K562 (cell line): ENCODE data around the gene CAAP1.

Source experiments
- BCLAF1 ChIP-seq, 2 experiments: fragments of 450-650 bp in 1 of 2; IDR thresholded peaks; 2 replicates each; pipeline ENCODE4 v1.6.1; 2011 to 2017; ENCODE audit warnings: low read depth in 2 of 2, antibody characterized with exemption in 1 of 2, borderline replicate concordance in 1 of 2, low read length in 1 of 2, mild to moderate bottlenecking in 1 of 2, mixed read lengths in 1 of 2; ENCODE audit not compliant: control insufficient read depth in 1 of 2
- BHLHE40 ChIP-seq: IDR thresholded peaks from 2 replicates; pipeline ENCODE4 v1.6.1; 2011; ENCODE audit warnings: low read length, improper control_type of control experiment
- CTCF ChIP-seq, 3 experiments: IDR thresholded peaks in 2 of 3; conservative IDR thresholded peaks in 1 of 3; 2 replicates each; pipeline ENCODE4 v1.5.1; 2011 to 2012; ENCODE audit warnings: low read length in 3 of 3, mild to moderate bottlenecking in 3 of 3, control low read depth in 2 of 3, improper control_type of control experiment in 1 of 3, inconsistent platforms in 1 of 3, low read depth in 1 of 3, mixed read lengths in 1 of 3, moderate library complexity in 1 of 3; ENCODE audit not compliant: insufficient read depth in 2 of 3
- ESRRA ChIP-seq: fragments of 450-650 bp; IDR thresholded peaks from 2 replicates; pipeline ENCODE4 v1.6.1; 2014; ENCODE audit warnings: low read depth, mild to moderate bottlenecking, moderate library complexity, borderline replicate concordance
- HMG20B ChIP-seq: fragments of 250-450 bp; sonication (Bioruptor Pico); IDR thresholded peaks from 2 replicates; pipeline ENCODE4 v1.5.0; 2021; ENCODE audit warnings: mild to moderate bottlenecking
- HNRNPUL1 ChIP-seq: fragments of 200-400 bp; formaldehyde crosslinking; IDR thresholded peaks from 2 replicates; pipeline ENCODE4 v1.6.1; 2017; ENCODE audit warnings: low read length
- MAX ChIP-seq: sonication (generic); formaldehyde crosslinking; IDR thresholded peaks from 2 replicates; pipeline ENCODE4 v1.9.0; 2022; ENCODE audit warnings: mild to moderate bottlenecking, missing genetic modification reagents
- MXI1 ChIP-seq: IDR thresholded peaks from 2 replicates; pipeline ENCODE4 v1.6.1; 2011; ENCODE audit warnings: low read depth, mild to moderate bottlenecking, improper control_type of control experiment, low read length
- NCOR1 ChIP-seq: fragments of 450-650 bp; IDR thresholded peaks from 2 replicates; pipeline ENCODE4 v1.6.1; 2016; ENCODE audit warnings: mild to moderate bottlenecking, moderate library complexity
- REST ChIP-seq, 2 experiments: fragments of 450-650 bp; formaldehyde crosslinking in 1 of 2; IDR thresholded peaks; 2 replicates each; pipeline versions ENCODE4 v1.4.0 to v1.6.1; 2014 to 2020; ENCODE audit warnings: mild to moderate bottlenecking in 2 of 2, borderline replicate concordance in 1 of 2, low read depth in 1 of 2
- SMARCC2 ChIP-seq: fragments of 450-650 bp; IDR thresholded peaks from 2 replicates; pipeline ENCODE4 v1.6.1; 2017; ENCODE audit warnings: antibody characterized with exemption, moderate library complexity, mild to moderate bottlenecking, low read depth
- TEAD2 ChIP-seq: fragments of 450-650 bp; IDR thresholded peaks from 2 replicates; pipeline ENCODE4 v1.6.1; 2016; ENCODE audit warnings: missing genetic modification characterization, control low read depth, missing compliant biosample characterization
- ZNF12 ChIP-seq: sonication (generic); formaldehyde crosslinking; IDR thresholded peaks from 2 replicates; pipeline ENCODE4 v1.4.0; 2020; ENCODE audit warnings: mild to moderate bottlenecking, missing genetic modification reagents
- ZNF184 ChIP-seq: sonication (generic); formaldehyde crosslinking; IDR thresholded peaks from 2 replicates; pipeline ENCODE4 v1.5.0; 2020; ENCODE audit warnings: missing genetic modification reagents

DNA sequence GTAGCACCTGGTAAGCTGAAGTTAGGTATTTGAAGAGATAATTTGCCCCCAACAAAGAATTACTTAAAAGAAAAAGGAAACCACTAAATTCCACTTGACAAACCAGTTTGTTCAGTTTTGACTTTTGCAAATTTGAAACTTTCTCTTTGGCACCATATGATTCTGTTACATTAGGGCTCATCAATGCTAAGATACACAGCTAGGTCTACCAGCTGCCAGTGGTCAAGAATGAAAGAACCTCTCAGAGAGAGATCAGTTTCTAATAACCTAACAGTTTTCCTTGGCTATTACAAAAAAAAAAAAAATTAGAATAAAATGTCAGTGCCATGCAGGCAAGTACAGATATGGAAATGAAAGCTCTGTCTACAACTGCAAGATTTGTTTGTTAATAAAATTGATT, 92.3 kb downstream of the CAAP1 start:
- TF ChIP-seq ZNF184 (CRISPR knock-in tag), result no peak
- no peak for TF ChIP-seq MXI1
- TF ChIP-seq ESRRA, result no peak
- TF ChIP-seq ZNF12 (CRISPR knock-in tag), result no peak
- TF ChIP-seq SMARCC2, result no peak
- TF ChIP-seq CTCF (IDR thresholded peaks at IDR 0.05 in 2 of 3, conservative IDR thresholded peaks at IDR 0.05 in 1 of 3; ENCODE audit: insufficient read depth in 2 of 3, low read depth in 1 of 3, low read length in 3 of 3), result no peak
- no peak for TF ChIP-seq BCLAF1 (IDR thresholded peaks at IDR 0.05; ENCODE audit: borderline replicate concordance in 1 of 2, control insufficient read depth in 1 of 2, low read depth in 2 of 2, low read length in 1 of 2)
- TF ChIP-seq REST (IDR thresholded peaks at IDR 0.05; ENCODE audit: borderline replicate concordance), result no peak
- no peak for TF ChIP-seq REST (CRISPR knock-in tag; IDR thresholded peaks at IDR 0.05; ENCODE audit: low read depth)
- no peak for TF ChIP-seq HMG20B (CRISPR knock-in tag)
- TF ChIP-seq HNRNPUL1, result no peak
- TF ChIP-seq MAX (CRISPR knock-in tag), result no peak
- TF ChIP-seq TEAD2, result no peak
- no peak for TF ChIP-seq BHLHE40
- no peak for TF ChIP-seq NCOR1
